Suprapubic skin (tissue), 3 donors: ENCODE measurements around the gene ARID5A.

Experiments used
- CTCF ChIP-seq, 2 donors: fragments of 200-600 bp in 1 of 2; fragments of 450-650 bp in 1 of 2; sonication (generic) in 1 of 2; IDR thresholded peaks; one replicate each; pipeline ENCODE4 v1.5.1; 2016 to 2019; ENCODE audit warnings: antibody characterized with exemption in 2 of 2, mild to moderate bottlenecking in 1 of 2, moderate library complexity in 1 of 2
- POLR2A ChIP-seq, 2 donors: fragments of 450-650 bp; IDR thresholded peaks; one replicate each; pipeline ENCODE4 v1.6.1; 2017; ENCODE audit warnings: antibody characterized with exemption in 2 of 2, mild to moderate bottlenecking in 2 of 2, moderate library complexity in 2 of 2

GRCh38 chr2:96526615-96527285 lies 9.8 kb upstream of the ARID5A start:
- TF ChIP-seq CTCF (IDR thresholded peaks at IDR 0.05) (no peak), POLR2A (IDR thresholded peaks at IDR 0.05) (no peak)
